ENCODE results near the gene SNAPIN.

DNA sequence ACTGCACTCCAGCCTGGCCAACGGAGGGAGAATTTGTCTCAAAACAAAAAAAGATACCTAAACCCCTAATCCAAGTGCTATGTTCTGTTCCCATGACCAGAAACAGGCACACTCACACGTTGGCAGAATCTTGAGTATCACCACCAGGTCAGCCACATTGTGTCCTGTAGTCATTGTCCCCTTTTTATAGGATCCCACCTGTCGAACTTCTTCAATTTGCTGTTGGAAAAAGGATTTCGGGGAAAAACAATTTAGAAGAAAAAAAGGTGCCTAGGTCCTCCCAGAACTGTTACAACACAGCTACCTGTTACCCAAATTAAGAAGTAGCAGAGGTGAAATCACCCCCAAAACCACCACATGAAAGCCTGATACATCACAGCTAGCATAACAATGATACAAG lies 8.9 kb downstream of the SNAPIN start:
- TF ChIP-seq CTCF (IDR thresholded peaks at IDR 0.05) (no peak), POLR2A (IDR thresholded peaks at IDR 0.05) (no peak), POLR2AphosphoS5 (IDR thresholded peaks at IDR 0.05) (no peak)
